Fibroblast of skin of right biceps (primary cell): ENCODE results near the gene TMEM52.

ENCODE experiments used
- DNase-seq: peaks from one replicate; pipeline ENCODE4 v3.0.0-alpha.2; 2013

Gene TMEM52

DNA sequence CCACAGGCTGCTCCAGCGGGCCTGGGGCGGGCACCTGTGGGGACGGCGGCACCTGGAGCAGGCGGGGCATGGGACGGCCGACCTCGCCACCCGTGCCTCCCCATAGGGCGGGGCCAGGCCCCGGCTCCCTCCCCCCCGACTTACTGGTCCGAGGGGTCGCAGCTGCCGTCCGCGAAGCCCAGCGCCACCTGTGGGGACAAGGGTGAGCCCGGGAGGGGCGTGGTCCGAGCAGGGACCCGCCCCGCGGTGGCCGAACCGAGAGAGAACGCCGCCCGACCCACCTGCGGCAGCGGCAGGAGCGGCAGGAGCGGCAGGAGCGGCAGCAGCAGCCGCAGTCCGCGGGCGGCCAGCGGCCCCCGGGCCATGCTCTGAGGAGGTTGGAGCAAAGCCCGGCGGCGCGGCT is at the start of gene TMEM52:
Gene TMEM52, minus strand, starts transcription at position 379 of the 403 bp plus-strand sequence. Its CDS starts 14 bp downstream, at position 365.
- DNase-seq, result no peak

DNA sequence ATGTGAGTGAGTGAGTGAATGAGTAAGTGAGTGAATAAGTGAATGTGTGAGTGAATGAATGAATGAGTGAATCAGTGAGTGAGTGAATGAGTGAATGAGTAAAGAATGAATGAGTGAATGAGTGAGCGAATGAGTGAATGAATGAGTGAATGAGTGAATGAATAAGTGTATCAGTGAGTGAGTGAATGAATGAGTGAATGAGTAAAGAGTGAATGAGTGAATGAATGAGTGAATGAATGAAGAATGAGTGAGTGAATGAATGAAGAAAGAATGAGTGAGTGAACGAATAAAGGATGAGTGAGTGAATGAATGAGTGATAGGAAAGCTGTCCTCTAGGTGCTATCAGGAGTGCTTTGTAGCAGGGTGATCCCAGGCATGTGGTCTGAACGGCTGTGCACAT is 48.8 kb upstream of the TMEM52 start:
- DNase-seq, result no peak

DNA sequence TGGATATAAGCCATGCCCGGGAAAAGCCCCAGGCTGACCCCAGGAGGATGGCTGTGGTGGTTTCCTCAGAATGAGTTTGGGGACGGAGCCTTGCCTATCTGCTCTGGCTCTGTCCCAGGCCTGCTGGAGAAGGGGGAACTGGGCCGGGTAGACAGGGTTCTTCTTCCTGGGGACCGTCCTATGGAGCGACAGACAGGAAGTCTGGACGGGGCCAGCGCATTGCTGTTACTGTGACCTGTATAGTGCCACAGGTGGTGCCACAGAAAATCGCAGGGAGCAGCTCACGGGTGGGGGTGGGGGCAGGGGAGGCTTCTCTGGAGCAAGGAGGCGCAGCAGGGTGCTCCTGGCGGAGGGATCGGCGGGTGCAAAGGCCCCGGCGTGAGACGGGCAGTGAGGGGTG is 48.1 kb upstream of the TMEM52 start:
- DNase-seq, result no peak

- DNase-seq, result no peak
Observed at GRCh38 chr1:1966071-1966740, 47.1 kb upstream of the TMEM52 start.

DNA sequence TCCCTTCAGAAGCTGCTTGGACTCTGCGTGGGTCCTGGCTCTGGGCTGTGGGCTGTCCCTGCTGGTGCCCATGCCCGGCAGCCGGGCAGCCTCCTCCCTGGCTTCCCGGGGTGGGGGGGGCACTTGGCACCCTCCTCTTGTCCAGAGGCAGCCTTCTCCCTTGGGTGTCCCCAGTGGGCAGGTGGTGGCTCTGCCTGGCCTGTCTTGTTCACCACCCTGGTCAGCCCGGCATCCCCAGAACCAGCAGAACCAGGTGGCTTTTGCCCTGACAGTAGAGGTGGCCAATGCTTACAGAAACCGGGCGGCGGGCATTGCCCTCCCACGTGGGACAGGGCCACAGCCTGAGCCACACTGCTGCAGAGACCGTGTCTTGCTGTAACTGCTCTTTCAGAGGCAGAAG is 46.5 kb upstream of the TMEM52 start:
- no peak for DNase-seq

- DNase-seq, result no peak
Observed at GRCh38 chr1:1964811-1965210, 45.7 kb upstream of the TMEM52 start.

DNA sequence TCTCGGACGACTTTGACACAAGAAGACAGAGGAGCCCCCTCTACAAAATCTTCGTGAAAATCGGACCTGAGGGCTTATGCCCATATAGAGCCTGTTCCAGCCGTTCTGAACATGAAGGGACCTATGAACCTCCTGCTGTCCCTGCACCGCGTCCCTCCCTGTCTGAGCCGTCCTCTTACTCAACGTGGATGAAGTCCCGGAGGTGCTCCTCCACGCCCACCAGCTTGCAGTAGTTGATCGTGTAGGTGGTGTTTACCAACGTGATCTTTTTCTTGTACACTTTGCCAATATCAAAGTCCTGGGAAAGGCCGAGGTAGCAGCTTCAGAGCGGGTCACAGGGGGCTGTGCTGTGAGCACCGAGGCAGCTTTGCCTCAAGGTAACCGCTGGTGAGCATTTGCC is 44.5 kb upstream of the TMEM52 start:
- DNase-seq, result no peak

DNA sequence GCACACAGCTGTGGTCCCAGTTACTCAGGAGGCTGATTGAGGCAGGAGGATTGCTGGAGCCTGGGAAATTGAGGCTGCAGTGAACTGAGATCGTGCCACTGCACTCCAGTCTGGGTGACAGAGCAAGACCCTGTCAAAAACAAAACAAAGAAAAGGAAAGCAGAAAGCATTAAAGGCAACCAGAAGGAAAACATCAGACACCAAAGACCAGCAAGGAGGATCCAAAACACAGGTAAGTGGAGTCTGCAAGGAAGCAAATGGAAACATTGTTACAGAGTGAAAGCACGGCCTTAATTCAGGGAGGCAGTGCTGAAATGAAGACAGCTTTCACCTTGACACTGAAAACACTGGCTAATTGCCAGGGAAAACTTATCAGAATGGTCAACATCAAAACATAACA is 43.7 kb upstream of the TMEM52 start:
- no peak for DNase-seq

DNA sequence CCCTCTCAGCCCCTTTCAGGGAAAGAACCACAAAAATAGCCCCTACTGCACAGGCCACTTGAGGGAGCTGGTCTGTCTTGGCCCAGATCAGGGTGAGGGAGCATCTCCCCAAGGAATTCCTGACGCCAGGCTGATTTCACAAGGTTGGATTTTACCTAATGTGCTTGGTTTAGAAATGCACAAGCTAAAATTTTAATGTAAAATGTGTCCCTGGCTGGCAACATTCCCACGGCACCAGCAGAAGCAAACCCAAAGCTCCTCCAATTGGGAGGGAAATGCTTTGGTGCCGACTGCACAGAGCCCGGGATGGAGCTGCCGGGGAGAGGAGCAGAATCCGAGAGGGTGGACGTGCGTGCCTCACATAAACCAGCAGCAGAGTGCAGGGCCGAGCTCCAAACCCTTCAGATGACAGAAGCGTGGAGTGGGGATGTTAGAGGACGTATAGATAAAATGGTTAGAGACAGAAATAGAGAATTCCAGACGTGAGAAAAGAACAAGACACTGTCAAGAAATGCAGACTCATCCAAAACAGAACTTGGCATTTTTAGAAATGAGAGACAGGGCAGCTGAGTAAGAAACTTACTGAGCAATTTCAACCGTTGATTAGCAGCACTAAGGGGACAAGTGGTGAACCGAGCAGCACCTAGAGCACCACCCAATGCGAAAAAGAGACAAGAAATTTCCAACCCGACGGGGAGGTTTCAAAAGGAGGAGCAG is 41.6 kb upstream of the TMEM52 start:
- DNase-seq, result no peak

GRCh38 chr1:1959840-1960479 is 40.9 kb upstream of the TMEM52 start:
- DNase-seq, result peak; percentile 72

DNA sequence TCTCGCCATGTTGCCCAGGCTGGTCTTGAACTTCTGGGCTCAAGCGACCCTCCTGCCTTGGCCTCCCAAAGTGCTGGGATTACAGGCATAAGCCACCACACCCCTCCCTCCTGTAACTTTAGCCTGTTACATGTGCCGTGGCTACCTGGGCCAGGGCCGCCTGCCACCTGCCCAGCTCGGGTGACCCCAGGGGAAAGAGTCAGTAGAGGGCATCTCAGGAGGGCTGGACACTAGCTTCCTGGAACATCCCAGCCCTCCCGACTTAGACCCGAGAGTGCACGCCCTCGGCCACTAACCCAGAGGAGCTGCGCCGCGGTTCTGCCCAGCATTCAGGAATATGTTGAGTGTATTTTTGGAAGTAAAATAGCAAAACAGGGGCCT is 40.4 kb upstream of the TMEM52 start:
- no peak for DNase-seq

DNA sequence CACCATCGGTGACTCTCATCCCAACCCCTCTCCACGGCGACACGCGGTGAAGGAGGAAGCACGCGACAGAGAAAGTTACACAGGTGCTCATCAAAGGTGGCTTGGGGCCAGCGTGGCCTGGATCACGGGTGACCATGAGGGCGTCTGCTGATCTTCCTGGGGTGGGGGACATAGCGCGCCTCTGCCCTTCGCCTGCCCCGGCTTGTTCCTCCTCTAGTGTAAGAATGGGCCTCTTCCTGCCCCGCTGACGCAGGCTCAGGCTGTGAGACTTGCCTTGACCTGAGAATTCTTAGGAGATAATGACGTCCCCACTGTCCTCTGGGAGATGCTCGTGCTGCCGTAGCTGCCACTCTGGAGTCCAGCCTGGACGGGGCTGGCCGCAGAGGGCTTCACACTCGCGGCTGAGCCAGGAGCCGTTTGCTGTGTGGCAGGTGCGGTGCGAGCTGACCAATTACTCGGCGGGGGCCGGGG is 39.0 kb upstream of the TMEM52 start:
- DNase-seq, result no peak

GRCh38 chr1:1957533-1957961 is 38.5 kb upstream of the TMEM52 start:
- DNase-seq, result no peak

DNA sequence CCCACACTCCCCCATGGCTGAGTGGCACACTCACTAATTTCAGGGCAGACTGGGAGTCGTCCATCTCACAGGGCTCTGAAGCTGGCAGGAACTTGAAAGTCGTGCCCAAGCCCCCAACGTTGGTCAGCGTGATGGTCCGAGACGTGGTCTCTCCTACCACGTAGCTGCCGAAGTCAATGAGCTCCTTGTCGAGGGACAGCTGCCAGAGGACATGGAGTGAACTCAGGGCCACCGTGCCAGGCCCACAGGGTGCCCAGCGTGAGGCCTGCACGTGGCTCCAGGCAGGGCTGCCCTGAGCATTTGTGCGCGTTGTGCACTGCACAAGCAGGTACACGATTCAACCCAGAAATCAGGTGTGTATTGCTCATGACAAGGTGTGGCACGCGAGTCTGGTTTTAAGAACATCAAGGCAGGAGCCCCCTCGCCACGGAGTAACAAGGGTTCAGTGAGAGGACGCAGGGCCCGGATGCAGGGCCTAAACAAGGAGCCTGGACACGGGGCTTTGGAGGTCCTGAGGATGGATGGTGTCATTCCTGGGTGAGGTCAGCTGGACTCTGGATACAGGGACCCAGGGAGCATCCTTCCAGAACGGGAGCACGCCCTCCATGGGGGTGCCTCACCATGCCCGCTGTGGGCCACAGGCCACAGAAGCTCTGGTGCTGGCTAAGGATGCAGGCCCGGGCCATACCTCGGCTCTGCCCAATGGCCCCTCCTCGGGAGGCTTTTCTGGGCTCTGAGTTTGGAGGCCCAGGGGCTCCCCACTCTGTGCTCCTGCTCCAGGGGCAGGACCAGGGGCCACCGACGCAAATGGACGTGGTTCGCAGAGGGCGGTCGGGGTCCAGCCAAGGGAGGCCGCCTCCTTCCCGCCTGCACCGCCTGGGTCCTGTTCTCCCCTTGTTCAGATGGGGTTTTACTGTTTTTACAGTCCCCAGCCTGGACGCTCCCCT is 37.8 kb upstream of the TMEM52 start:
- DNase-seq, result no peak

DNA sequence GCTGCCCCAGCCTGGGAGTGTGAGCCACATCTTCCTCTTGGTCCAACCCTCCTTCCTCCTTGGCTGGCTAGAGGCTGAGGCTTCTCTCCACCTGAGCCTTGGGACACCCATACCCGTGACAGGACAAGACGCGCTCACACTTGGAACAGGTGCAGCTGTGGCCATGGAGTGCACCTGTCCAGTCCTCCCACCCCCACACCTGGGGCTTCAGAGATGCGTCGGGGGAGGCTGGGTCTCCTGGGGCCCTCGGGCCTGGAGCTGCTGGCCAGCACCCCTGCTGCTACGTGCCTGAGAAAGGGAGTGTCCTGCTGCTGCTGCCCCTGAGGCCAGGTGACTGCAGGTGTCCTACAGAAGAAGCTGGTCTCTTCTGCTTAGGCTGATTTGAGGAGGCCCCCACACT is 37.0 kb upstream of the TMEM52 start:
- no peak for DNase-seq

- DNase-seq, result no peak
Observed at GRCh38 chr1:1955621-1956094, 36.6 kb upstream of the TMEM52 start.

DNA sequence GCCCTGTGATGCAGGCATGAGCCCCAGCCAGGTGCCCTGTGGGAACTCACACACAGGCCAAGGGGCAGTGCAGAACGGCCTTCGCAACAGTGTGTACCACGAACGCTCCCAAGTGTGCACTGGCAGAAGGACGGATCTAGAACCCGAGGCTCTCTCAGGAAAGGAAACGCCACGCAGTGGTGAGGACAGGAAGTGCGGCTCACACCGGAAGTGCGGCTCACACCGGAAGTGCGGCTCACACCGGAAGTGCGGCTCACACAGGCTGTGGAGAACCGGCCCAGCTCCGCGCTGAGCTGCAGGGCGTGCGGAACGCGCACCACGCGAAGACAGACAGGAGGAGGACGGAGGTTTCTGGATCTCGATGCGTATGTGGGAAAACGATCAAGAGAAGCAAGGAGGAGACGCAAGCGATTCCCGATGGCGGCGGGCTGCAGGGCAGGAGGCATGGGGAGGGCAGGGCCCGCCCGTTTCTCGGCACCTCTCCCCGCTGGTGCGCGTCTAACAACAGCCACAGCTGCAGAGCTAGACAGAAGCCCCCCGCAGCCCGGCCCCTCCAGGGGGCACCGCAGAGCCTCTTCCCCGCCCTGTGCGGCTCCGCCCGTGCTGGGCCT is 35.9 kb upstream of the TMEM52 start:
- no peak for DNase-seq

GRCh38 chr1:1954015-1954414 is 34.9 kb upstream of the TMEM52 start:
- DNase-seq, result no peak

GRCh38 chr1:1950940-1951339 is 31.9 kb upstream of the TMEM52 start:
- no peak for DNase-seq

GRCh38 chr1:1948783-1949182 is 29.7 kb upstream of the TMEM52 start:
- DNase-seq, result no peak

GRCh38 chr1:1947493-1947892 is 28.4 kb upstream of the TMEM52 start:
- DNase-seq, result no peak

GRCh38 chr1:1946540-1946939 is 27.5 kb upstream of the TMEM52 start:
- no peak for DNase-seq
